Right ventricle myocardium superior (tissue), 1 donor: ENCODE results near the gene RBM44. TPM values are rescaled to one million over a fixed set of nuclear protein-coding genes. Genes with fewer than 3 reads are reported as not detected.
"Not testable (repeated sequence)": the region's sequence is repeated elsewhere in the genome, so short reads cannot be mapped to it uniquely, and the experiment has no call there.

ENCODE experiments used
- ATAC-seq: fragments of 200-7000 bp; cut with Tn5 transposase; one replicate; pipeline ENCODE4 v1.9.1; 2020; ENCODE audit warnings: mild to moderate bottlenecking; ENCODE audit not compliant: poor library complexity
- DNase-seq: peaks from one replicate; pipeline ENCODE4 v3.0.0-alpha.2; 2020
- intact Hi-C: fragments of 100-400 bp; cut with DNase I; formaldehyde crosslinking; loops from one replicate; pipeline ENCODE4 v1.11.2; 2022
- long read RNA-seq: library from polyadenylated mRNA; unstranded; transcript quantifications from one replicate; pipeline ENCODE4 v2.0.0, GENCODE V29; 2021
- total RNA-seq: library from RNA; stranded (reverse); fragmentation: NEBNext Ultra II Directional; extraction: Animal tissue kit (Norgen Biotek cat#: 25700); gene quantifications from one replicate; pipeline ENCODE4 v1.2.1, GENCODE V29; 2021
- donor health status: DM: no; HTN: yes; CAD: no; lungs with severe emphysema.

RBM44 gene, protein sequence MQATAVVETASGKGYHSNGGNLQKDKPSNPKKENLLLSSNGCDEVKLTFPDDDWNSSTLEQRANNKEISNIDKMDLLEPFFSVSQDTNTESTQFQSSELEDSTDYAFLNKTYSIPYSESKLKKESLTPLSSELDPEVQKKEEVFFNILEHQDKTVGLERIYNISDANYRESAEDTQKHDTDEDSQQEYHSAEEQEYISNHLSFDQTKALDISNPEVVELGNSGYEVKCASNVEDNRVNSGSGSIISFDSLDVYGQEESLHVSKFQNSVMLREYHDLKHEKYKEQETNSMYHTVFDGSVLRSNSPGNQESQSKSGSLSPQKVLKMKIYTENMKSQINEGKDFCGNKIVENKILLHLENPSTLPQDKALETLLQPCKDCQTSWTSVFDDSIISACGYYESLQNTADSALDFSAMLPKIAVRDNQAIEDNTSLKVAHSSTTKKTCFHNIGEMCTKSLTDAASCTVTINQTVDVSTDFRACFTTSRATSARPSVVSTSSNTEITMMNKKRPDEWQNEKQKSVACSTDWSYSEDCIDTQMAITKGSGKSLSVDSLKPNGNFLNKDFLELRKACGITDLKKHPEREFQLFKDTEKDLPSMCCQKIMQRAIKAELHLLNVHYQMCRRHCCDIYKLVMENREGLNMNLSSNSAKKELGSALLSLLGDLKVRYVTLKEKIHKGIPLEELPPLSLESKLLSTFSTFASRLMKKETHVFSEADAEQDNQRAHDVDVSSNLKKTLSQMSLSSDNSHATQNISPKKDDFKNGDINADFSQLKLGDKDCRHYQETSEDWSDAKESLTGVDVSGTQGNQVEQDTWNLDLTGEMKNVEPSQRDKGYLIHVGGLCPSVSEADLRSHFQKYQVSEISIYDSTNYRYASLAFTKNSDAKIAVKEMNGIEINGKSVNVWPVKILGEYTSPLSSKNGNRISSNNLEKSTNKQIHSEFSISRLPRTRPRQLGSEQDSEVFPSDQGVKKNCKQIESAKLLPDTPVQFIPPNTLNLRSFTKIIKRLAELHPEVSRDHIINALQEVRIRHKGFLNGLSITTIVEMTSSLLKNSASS
- 0.38 TPM for total RNA-seq
- long read RNA-seq = 0 reads

DNA sequence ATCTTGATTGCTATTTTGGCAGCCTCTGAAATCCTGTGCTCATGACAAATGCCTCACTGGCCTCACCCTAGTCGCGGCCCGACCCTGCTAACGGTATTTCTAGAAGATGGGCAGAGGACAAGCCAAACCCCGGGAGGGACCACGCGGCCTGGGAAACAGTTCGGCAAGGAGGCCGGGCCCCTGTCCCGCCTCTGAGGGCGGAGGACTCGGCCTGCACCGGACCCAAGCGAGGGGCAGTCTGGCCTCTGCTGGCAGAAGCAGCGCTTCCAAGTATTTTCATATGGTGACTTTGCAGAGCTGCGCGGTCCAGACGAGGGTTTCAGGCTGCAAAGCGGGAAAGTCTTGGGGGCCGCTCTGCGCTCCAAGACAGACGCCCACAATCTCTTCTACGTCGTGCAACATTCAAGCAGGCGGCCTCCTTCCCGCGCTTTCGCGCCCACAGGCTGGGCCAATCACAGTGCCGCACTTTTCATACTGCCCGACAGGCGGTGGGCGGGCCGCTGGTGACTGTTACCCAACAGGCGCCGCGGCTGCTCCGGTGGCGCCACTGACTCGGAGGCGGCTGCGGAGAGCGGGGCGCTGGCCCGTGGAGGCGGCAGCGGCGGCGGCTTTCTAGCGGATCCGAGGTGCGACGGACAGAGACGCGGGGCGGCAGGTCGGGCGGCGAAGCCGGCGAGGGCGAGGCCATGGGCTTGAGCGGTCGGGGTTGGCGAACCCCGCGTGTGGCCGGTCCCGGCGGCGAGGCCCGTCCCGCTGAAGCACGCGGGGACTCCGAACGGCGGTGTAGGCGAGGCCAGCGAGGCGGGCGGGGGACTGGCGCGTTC lies at the start of gene RBM44:
TSS of gene RBM44 (plus strand) at position 544 of the 824 bp plus-strand sequence. CDS start 14,831 bp downstream, outside the sequence.
- DNase-seq (no peak), ATAC-seq (no peak)
- intact Hi-C loops = no loop called here

DNA sequence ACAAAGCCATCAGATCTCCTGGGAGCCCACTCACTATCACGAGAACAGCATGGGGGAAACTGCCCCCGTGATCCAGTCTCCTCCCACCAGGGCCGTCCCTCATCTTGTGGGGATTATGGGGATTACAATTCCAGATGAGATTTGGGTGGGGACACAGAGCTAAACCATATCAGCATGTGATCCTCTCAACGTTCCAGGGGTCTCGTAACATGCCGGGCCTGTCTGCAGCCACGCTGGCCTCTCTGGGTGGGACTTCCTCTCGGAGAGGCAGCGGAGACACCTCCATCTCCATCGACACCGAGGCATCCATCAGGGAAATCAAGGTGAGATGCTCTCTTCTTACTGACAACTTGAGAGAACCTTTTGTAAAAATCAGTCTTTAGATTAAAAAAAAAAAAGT lies 49.6 kb upstream of the RBM44 start:
- ATAC-seq (no peak), DNase-seq (no peak)
- intact Hi-C loops = loop anchor here (5.0 kb wide), 1 partner anchor 167 kb away; no protein-coding TSS in a partner anchor

- intact Hi-C loops = loop anchor here (5.0 kb wide), 1 partner anchor 168 kb away; no protein-coding TSS in a partner anchor
- DNase-seq (no peak), ATAC-seq (no peak)
Measured at GRCh38 chr2:237749961-237750360, 48.6 kb upstream of the RBM44 start.

DNA sequence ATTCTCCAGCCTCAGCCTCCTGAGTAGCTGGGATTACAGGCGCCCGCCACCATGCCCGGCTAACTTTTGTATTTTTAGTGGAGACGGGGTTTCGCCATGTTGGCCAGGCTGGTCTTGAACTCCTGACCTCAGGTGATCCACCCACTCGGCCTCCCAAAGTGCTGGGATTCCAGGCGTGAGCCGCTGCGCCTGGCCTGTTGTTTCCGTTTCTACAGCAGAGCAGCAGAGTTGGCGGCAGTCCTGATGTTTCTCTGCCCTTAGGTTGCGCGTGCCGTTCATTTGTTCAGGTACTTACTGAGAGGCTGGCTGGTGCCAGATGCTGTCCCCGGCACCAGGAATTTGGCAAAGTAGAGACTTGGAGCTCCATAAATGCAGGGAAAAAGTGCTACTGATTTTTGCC lies 48.1 kb upstream of the RBM44 start:
- peak; percentile 51 for ATAC-seq
- DNase-seq, intact Hi-C loops: not testable (repeated sequence)

- no peak for ATAC-seq
- DNase-seq = no peak
- intact Hi-C loops = no loop called here
Measured at GRCh38 chr2:237752761-237753165, 45.8 kb upstream of the RBM44 start.

DNA sequence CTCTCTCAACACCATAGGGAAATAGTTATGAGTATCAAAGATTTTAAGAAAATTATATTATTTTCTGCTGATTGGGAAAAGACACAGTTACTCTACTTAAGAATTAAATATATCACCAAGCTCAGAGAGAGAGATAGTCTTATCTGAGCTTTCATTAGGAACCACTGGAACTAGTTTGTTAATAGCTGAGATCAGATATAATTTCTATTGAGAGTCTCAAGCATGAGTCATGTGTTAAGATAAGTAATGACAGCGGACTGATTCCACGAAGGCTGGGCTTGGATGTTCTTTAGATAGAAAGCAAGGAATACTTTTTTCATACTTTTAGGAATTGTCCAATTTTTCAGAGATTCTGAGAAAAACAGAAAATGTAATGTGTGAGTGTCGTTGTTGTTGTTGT lies 44.4 kb upstream of the RBM44 start:
- ATAC-seq (no peak), DNase-seq (no peak)
- intact Hi-C loops = no loop called here

- ATAC-seq (no peak), DNase-seq (no peak)
- intact Hi-C loops = no loop called here
Measured at GRCh38 chr2:237754626-237755248, 43.8 kb upstream of the RBM44 start.

GRCh38 chr2:237757616-237758015 lies 41.0 kb upstream of the RBM44 start:
- DNase-seq (no peak), ATAC-seq (no peak)
- intact Hi-C loops = no loop called here

GRCh38 chr2:237758185-237758584 lies 40.4 kb upstream of the RBM44 start:
- DNase-seq = no peak
- peak; percentile 13 for ATAC-seq
- intact Hi-C loops = no loop called here

GRCh38 chr2:237759176-237759575 lies 39.4 kb upstream of the RBM44 start:
- intact Hi-C loops = no loop called here
- DNase-seq (no peak), ATAC-seq (no peak)

GRCh38 chr2:237760506-237761502 lies 37.8 kb upstream of the RBM44 start:
- intact Hi-C loops = no loop called here
- DNase-seq = no peak
- no peak for ATAC-seq

GRCh38 chr2:237762291-237763182 lies 36.0 kb upstream of the RBM44 start:
- intact Hi-C loops, DNase-seq, ATAC-seq: not testable (repeated sequence)

DNA sequence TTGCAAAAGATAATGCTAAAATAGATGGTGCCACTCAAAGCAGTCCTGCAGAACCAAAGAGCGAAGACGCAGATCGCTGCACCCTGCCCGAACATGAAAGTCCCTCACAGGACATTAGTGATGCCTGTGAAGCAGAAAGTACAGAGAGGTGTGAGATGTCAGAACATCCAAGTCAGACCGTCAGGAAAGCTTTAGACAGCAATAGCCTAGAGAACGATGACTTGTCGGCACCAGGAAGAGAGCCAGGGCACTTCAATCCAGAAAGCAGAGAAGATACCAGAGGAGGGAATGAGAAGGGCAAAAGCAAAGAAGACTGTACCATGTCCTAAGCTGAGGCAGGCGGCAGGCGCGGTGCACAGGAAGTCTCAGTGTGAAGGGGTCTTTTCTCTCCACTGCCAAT lies 34.8 kb upstream of the RBM44 start:
- ATAC-seq (peak; percentile 81), DNase-seq (no peak)
- intact Hi-C loops = no loop called here

DNA sequence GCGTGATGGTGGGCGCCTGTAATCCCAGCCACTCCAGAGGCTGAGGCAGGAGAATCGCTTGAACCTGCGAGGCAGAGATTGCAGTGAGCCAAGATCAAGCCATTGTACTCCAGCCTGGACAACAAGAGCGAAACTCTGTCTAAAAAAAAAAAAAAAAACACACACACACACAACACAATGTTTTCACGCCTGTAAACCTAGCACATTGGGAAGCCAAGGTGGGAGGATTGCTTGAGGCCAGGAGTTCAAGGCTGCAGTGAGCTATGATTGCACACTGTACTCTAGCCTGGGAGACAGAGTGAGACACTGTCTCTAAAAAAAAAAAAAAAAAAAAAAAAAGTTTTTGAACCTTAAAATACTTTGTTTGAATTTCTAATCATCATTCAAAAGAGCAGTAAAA lies 33.5 kb upstream of the RBM44 start:
- ATAC-seq, intact Hi-C loops, DNase-seq: not testable (repeated sequence)

DNA sequence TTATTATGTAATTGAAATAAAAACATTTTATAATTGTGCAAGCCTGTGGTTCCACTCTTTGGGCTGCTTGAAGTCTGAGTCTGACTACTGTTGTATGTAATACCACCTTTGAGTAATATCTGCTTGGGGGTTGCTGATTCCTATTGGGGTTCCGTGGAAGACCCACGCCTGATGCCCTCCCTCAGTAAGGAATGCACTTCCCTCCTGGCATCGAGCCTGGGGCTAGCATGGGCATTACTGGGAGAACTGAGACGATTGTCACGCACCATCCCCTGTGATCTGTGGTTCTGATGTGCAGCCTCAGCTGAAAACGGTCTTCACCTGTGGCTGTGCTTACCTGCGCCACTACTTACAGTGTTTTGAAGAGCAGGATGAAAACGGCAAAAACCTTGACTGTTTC lies 32.7 kb upstream of the RBM44 start:
- DNase-seq (no peak), ATAC-seq (peak; percentile 21)
- intact Hi-C loops = no loop called here

- ATAC-seq = no peak
- intact Hi-C loops = no loop called here
- DNase-seq = no peak
Measured at GRCh38 chr2:237766340-237766739, 32.2 kb upstream of the RBM44 start.
